HL-60/S4 treated with phorbol 12-myristate 13-acetate at 8.2 ng/mL for 4 days and 3 days (cell line): Measurements from ENCODE around the gene AXDND1.
"Not testable (repeated sequence)": the region's sequence is repeated elsewhere in the genome, so short reads cannot be mapped to it uniquely, and the experiment has no call there.

Experiments used
- in situ Hi-C: fragments of 300-500 bp; cut with MboI; formaldehyde crosslinking; loops from 2 replicates; pipeline ENCODE4 v1.15.0; 2022; ENCODE audit warnings: low sequenced_read_pairs

Gene AXDND1

GRCh38 chr1:179448437-179449149 lies 82.8 kb downstream of the AXDND1 start:
- in situ Hi-C loops = no loop called here

GRCh38 chr1:179459606-179460206 lies 93.9 kb downstream of the AXDND1 start:
- in situ Hi-C loops = not testable (repeated sequence)

- in situ Hi-C loops = not testable (repeated sequence)
Measured at GRCh38 chr1:179465661-179466060, 99.9 kb downstream of the AXDND1 start.

- in situ Hi-C loops = no loop called here
Measured at GRCh38 chr1:179474713-179475112, 108.9 kb downstream of the AXDND1 start.

GRCh38 chr1:179476484-179476883 lies 110.7 kb downstream of the AXDND1 start:
- in situ Hi-C loops = no loop called here

GRCh38 chr1:179478370-179478769 lies 112.6 kb downstream of the AXDND1 start:
- in situ Hi-C loops = no loop called here

- in situ Hi-C loops = no loop called here
Measured at GRCh38 chr1:179490611-179491010, 124.8 kb downstream of the AXDND1 start.

- in situ Hi-C loops = no loop called here
Measured at GRCh38 chr1:179493323-179493722, 127.6 kb downstream of the AXDND1 start.

GRCh38 chr1:179506199-179506598 lies 140.4 kb downstream of the AXDND1 start:
- in situ Hi-C loops = no loop called here

- in situ Hi-C loops = no loop called here
Measured at GRCh38 chr1:179509384-179509783, 143.6 kb downstream of the AXDND1 start.

GRCh38 chr1:179510038-179510437 lies 144.3 kb downstream of the AXDND1 start:
- in situ Hi-C loops = no loop called here

GRCh38 chr1:179516976-179517705 lies 151.4 kb downstream of the AXDND1 start:
- in situ Hi-C loops = no loop called here

- in situ Hi-C loops = not testable (repeated sequence)
Measured at GRCh38 chr1:179518544-179518943, 152.8 kb downstream of the AXDND1 start.

GRCh38 chr1:179529482-179530195 lies 163.9 kb downstream of the AXDND1 start:
- in situ Hi-C loops = no loop called here

- in situ Hi-C loops = no loop called here
Measured at GRCh38 chr1:179530352-179530751, 164.6 kb downstream of the AXDND1 start.

- in situ Hi-C loops = no loop called here
Measured at GRCh38 chr1:179541774-179542173, 176.0 kb downstream of the AXDND1 start.

GRCh38 chr1:179545321-179545720 lies 179.6 kb downstream of the AXDND1 start:
- in situ Hi-C loops = no loop called here

- in situ Hi-C loops = no loop called here
Measured at GRCh38 chr1:179547021-179547535, 181.3 kb downstream of the AXDND1 start.

GRCh38 chr1:179548666-179549367 lies 183.0 kb downstream of the AXDND1 start:
- in situ Hi-C loops = no loop called here

GRCh38 chr1:179549368-179549700 lies 183.6 kb downstream of the AXDND1 start:
- in situ Hi-C loops = no loop called here
